CD4-positive, alpha-beta T cell treated with Interleukin-1 beta for 1 hour (primary cell): ENCODE data around the gene ACKR3.

Experiments used
- DNase-seq, 2 donors: peaks; one replicate each; pipeline ENCODE4 v3.0.0-alpha.2; 2020 to 2022

ACKR3 gene

GRCh38 chr2:236588932-236589592, 19.4 kb downstream of the ACKR3 start:
- DNase-seq = no peak

GRCh38 chr2:236590846-236591245, 21.2 kb downstream of the ACKR3 start:
- DNase-seq = no peak

GRCh38 chr2:236592821-236593220, 23.2 kb downstream of the ACKR3 start:
- no peak for DNase-seq

GRCh38 chr2:236593531-236593930, 23.9 kb downstream of the ACKR3 start:
- no peak for DNase-seq

- no peak for DNase-seq
Measured at GRCh38 chr2:236593956-236594355, 24.3 kb downstream of the ACKR3 start.

- no peak for DNase-seq
Measured at GRCh38 chr2:236597629-236598028, 28.0 kb downstream of the ACKR3 start.

GRCh38 chr2:236599059-236599458, 29.4 kb downstream of the ACKR3 start:
- DNase-seq = no peak

GRCh38 chr2:236600158-236600557, 30.5 kb downstream of the ACKR3 start:
- no peak for DNase-seq

- no peak for DNase-seq
Measured at GRCh38 chr2:236600892-236601291, 31.3 kb downstream of the ACKR3 start.

GRCh38 chr2:236601316-236602202, 31.9 kb downstream of the ACKR3 start:
- no peak for DNase-seq

- DNase-seq = no peak
Measured at GRCh38 chr2:236602678-236603077, 33.1 kb downstream of the ACKR3 start.

- DNase-seq = no peak
Measured at GRCh38 chr2:236603361-236604015, 33.9 kb downstream of the ACKR3 start.

GRCh38 chr2:236604575-236605344, 35.1 kb downstream of the ACKR3 start:
- no peak for DNase-seq

GRCh38 chr2:236605345-236605734, 35.7 kb downstream of the ACKR3 start:
- no peak for DNase-seq

GRCh38 chr2:236606023-236606422, 36.4 kb downstream of the ACKR3 start:
- no peak for DNase-seq

- DNase-seq = peak; percentile 38 to 45
Measured at GRCh38 chr2:236607471-236608187, 38.0 kb downstream of the ACKR3 start.

GRCh38 chr2:236608188-236608525, 38.5 kb downstream of the ACKR3 start:
- DNase-seq = no peak

GRCh38 chr2:236608710-236609109, 39.1 kb downstream of the ACKR3 start:
- no peak for DNase-seq

- no peak for DNase-seq
Measured at GRCh38 chr2:236610991-236611821, 41.6 kb downstream of the ACKR3 start.

GRCh38 chr2:236612737-236613136, 43.1 kb downstream of the ACKR3 start:
- DNase-seq = no peak

GRCh38 chr2:236613612-236614011, 44.0 kb downstream of the ACKR3 start:
- DNase-seq = no peak
